LoVo (cell line): ENCODE data around the gene FCSK.
"Not testable (repeated sequence)": the region's sequence is repeated elsewhere in the genome, so short reads cannot be mapped to it uniquely, and the experiment has no call there.

Experiments
- DNase-seq: peaks from one replicate; pipeline ENCODE4 v3.0.0-alpha.2; 2016; ENCODE audit warnings: low spot score

FCSK gene

GRCh38 chr16:70432356-70432722 is 22.1 kb upstream of the FCSK start:
- DNase-seq = no peak

- no peak for DNase-seq
These were observed 21.5 kb upstream of the FCSK start for GRCh38 chr16:70432723-70433457.

GRCh38 chr16:70433458-70434103 is 20.8 kb upstream of the FCSK start:
- DNase-seq = peak; percentile 25

GRCh38 chr16:70434484-70435260 is 19.7 kb upstream of the FCSK start:
- no peak for DNase-seq

- no peak for DNase-seq
These were observed 17.3 kb upstream of the FCSK start for GRCh38 chr16:70437017-70437581.

- DNase-seq = no peak
These were observed 16.5 kb upstream of the FCSK start for GRCh38 chr16:70437582-70438557.

- DNase-seq = no peak
These were observed 15.8 kb upstream of the FCSK start for GRCh38 chr16:70438585-70438968.

GRCh38 chr16:70438969-70439862 is 15.2 kb upstream of the FCSK start, which contains the start of gene ST3GAL2:
Gene ST3GAL2, minus strand, starts transcription at chr16:70439100. Its CDS starts 40,570 bp downstream, at chr16:70398530.
- DNase-seq = peak; percentile 89

GRCh38 chr16:70440009-70440692 is 14.2 kb upstream of the FCSK start:
- no peak for DNase-seq

GRCh38 chr16:70441406-70441990 is 12.9 kb upstream of the FCSK start:
- DNase-seq = no peak

- no peak for DNase-seq
These were observed 12.1 kb upstream of the FCSK start for GRCh38 chr16:70442344-70442743.

GRCh38 chr16:70444249-70445063 is 9.9 kb upstream of the FCSK start:
- peak; percentile 82 for DNase-seq

GRCh38 chr16:70448075-70448474 is 6.3 kb upstream of the FCSK start:
- no peak for DNase-seq

- DNase-seq = not testable (repeated sequence)
These were observed 4.0 kb upstream of the FCSK start for GRCh38 chr16:70450142-70451003.

- not testable (repeated sequence) for DNase-seq
These were observed 3.4 kb upstream of the FCSK start for GRCh38 chr16:70451004-70451340.

GRCh38 chr16:70453117-70453891 is 1.1 kb upstream of the FCSK start:
- DNase-seq = no peak

GRCh38 chr16:70453892-70454221 is 538 bp upstream of the FCSK start:
- DNase-seq = no peak
